ENCODE data around the gene SHROOM2.

- TF ChIP-seq CTCF (IDR thresholded peaks at IDR 0.05; ENCODE audit: insufficient read depth, low read length) (no peak), REST (IDR thresholded peaks at IDR 0.05; ENCODE audit: insufficient replicate concordance, low read depth) (no peak), GABPA (IDR thresholded peaks at IDR 0.05; ENCODE audit: low read depth) (no peak), POLR2AphosphoS5 (IDR thresholded peaks at IDR 0.05; ENCODE audit: low read depth) (no peak), SPI1 (IDR thresholded peaks at IDR 0.05; ENCODE audit: borderline replicate concordance, low read depth) (no peak)
Measured at GRCh38 chrX:9855561-9856283, 69.5 kb downstream of the SHROOM2 start.

All from HL-60 (cell line).